Kidney (tissue), 14 donors: ENCODE data around the gene FER1L5. TPM values are rescaled to one million over a fixed set of nuclear protein-coding genes. Genes with fewer than 3 reads are reported as not detected.

Source experiments
- DNase-seq, 5 donors: peaks; one replicate each; pipeline ENCODE4 v3.0.0-alpha.2; 2013 to 2020
- FAIRE-seq: peaks from 2 replicates; lab custom pipeline; 2012; peaks lifted over from hg19 to GRCh38; lab: Jason Lieb, UNC
- H3K27ac ChIP-seq, 2 donors: one replicate each; pipeline ENCODE4 v1.7.0; 2013; ENCODE audit warnings: low read depth in 2 of 2, low read length in 2 of 2, inconsistent platforms in 1 of 2
- H3K27me3 ChIP-seq: one replicate; pipeline ENCODE4 v1.7.1; 2013; ENCODE audit warnings: low read length, inconsistent platforms; ENCODE audit not compliant: control insufficient read depth, insufficient read depth
- H3K36me3 ChIP-seq, 3 donors: one replicate each; pipeline versions ENCODE4 v1.7.0 to v1.7.1; 2013; ENCODE audit warnings: low read length in 3 of 3, control low read depth in 1 of 3, inconsistent platforms in 1 of 3; ENCODE audit not compliant: insufficient read depth in 3 of 3, control insufficient read depth in 2 of 3
- H3K4me1 ChIP-seq, 3 donors: one replicate each; pipeline versions ENCODE4 v1.7.0 to v1.7.1; 2013; ENCODE audit warnings: low read length in 3 of 3, inconsistent platforms in 1 of 3, low read depth in 1 of 3; ENCODE audit not compliant: control insufficient read depth in 2 of 3, insufficient read depth in 2 of 3
- H3K4me3 ChIP-seq, 3 donors: one replicate each; pipeline versions ENCODE4 v1.7.0 to v1.8.1; 2013; ENCODE audit warnings: low read length in 3 of 3, control low read depth in 1 of 3, inconsistent platforms in 1 of 3
- H3K9ac ChIP-seq, 3 donors: one replicate each; pipeline versions ENCODE4 v1.7.0 to v1.7.1; 2013; ENCODE audit warnings: low read length in 3 of 3, control low read depth in 1 of 3, inconsistent platforms in 1 of 3
- H3K9me3 ChIP-seq, 3 donors: one replicate each; pipeline versions ENCODE4 v1.7.0 to v1.7.1; 2013; ENCODE audit warnings: low read length in 3 of 3, control low read depth in 1 of 3, inconsistent platforms in 1 of 3; ENCODE audit not compliant: control insufficient read depth in 2 of 3, insufficient read depth in 1 of 3
- intact Hi-C: fragments of 100-400 bp; cut with DNase I; formaldehyde crosslinking; loops from one replicate; pipeline ENCODE4 v1.11.1; 2022
- polyA plus RNA-seq: library from polyadenylated mRNA; stranded (reverse); fragments of 350-450 nt; fragmentation: Illumina TruSeq; extraction: RNeasy Lipid Tissue Mini Kit (QIAGEN cat#74804); gene quantifications from one replicate; pipeline ENCODE4 v1.2.3, GENCODE V29; 2014; ENCODE audit warnings: low read depth, low replicate concordance; ENCODE audit not compliant: insufficient read depth
- total RNA-seq: library from RNA; stranded (reverse); fragmentation: NEBNext Ultra II Directional; extraction: Animal tissue kit (Norgen Biotek cat#: 25700); gene quantifications from one replicate; pipeline ENCODE4 v1.2.1, GENCODE V29; 2021
- TF ChIP-seq, protein P1 (sequence below): IDR thresholded peaks from 3 replicates; pipeline ENCODE4 v1.5.1; 2012; ENCODE audit warnings: mild to moderate bottlenecking, moderate library complexity, borderline replicate concordance; ENCODE audit not compliant: insufficient read depth; ENCODE audit errors: extremely low read depth
- donor health status: control.
- donor health status: control.
- donor health status: control.
- donor health status: control.
- donor health status: control.
- donor health status: DM: yes; HTN: yes; CAD: no.
- donor health status: Normal renal cell carcinoma (clear cell type).

Gene FER1L5
- total and polyA plus RNA-seq, 2 donors from 2014 or later, result 0.15 to 1.3 TPM

DNA sequence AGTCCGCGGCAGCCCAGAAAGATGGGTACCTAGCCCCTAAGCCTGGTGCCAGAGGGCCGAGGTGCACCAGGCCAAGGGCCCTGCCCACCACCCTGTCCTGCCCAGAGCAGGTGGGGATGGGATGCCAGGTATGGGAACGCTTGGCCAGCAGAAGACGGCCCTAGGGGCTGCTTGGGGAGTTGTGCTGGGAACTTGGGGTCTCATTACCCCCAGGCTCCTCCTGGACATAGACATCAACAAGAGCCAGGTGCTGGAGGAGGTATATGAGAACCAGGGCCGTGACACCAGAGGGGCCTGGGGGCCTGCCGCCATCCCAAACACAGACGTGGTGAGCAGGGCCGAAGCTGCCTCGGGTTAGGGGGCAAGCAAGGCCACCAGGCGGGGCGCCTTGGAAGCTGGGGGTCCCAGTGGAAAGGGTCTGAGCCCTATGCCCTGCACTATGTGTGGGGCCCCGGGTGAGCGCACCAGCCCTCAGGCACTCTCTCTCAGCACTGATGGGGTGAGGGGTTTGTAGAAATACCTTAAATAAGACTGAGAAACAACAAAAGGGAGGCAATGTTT, 46.9 kb downstream of the FER1L5 start:
- H3K9ac ChIP-seq, result no peak overlapping the region
- DNase-seq, result no peak
- H3K4me1 ChIP-seq, result no peaks in the 10 kb centered on the region
- no peaks in the 10 kb centered on the region for H3K27me3 ChIP-seq
- FAIRE-seq, result no peak
- no peaks in the 10 kb centered on the region for H3K36me3 ChIP-seq
- H3K27ac ChIP-seq, result no peak overlapping the region
- TF ChIP-seq, protein P1, sequence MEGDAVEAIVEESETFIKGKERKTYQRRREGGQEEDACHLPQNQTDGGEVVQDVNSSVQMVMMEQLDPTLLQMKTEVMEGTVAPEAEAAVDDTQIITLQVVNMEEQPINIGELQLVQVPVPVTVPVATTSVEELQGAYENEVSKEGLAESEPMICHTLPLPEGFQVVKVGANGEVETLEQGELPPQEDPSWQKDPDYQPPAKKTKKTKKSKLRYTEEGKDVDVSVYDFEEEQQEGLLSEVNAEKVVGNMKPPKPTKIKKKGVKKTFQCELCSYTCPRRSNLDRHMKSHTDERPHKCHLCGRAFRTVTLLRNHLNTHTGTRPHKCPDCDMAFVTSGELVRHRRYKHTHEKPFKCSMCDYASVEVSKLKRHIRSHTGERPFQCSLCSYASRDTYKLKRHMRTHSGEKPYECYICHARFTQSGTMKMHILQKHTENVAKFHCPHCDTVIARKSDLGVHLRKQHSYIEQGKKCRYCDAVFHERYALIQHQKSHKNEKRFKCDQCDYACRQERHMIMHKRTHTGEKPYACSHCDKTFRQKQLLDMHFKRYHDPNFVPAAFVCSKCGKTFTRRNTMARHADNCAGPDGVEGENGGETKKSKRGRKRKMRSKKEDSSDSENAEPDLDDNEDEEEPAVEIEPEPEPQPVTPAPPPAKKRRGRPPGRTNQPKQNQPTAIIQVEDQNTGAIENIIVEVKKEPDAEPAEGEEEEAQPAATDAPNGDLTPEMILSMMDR, result no peak
- intact Hi-C loops, result no loop called here
- no peaks in the 10 kb centered on the region for H3K9me3 ChIP-seq
- no peak overlapping the region for H3K4me3 ChIP-seq

DNA sequence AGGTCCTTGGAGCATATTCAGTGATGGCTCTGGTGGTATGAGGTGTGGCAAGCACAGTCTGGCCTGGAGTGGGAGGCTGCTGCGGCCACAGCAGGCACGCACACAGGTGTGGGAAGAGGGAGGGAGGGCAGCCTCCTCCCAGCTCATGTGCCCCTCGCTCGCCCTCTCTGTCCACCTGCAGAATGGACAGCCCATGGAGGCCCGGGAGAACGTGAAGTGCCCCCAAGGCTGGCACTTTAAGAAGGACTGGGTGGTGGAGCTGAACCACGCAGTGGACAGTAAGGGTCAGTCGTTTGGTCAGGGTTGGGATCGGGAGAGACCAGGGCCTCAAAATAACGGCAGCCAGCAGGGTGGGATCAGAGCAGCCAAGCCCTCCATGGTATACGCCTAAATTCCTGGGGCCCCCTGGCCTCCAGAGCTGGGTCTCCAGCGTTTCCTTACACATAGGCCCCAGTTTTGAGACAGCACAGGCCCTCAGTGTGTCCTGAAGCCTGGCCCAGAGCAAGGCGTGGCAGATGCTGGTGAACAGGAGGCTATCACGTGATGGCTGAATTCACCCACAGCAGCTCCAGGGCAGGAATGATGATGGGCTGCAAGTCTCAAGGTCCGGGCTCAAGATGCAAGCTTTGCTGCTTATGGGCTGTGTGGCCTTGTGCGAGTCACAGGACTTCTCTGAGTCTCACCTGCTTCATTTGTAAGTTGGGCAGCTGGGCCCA, 47.9 kb downstream of the FER1L5 start:
- TF ChIP-seq, protein P1, result no peak
- Histone ChIP-seq H3K4me1 (no peaks in the 10 kb centered on the region), H3K27me3 (no peaks in the 10 kb centered on the region), H3K36me3 (no peaks in the 10 kb centered on the region), H3K9me3 (no peaks in the 10 kb centered on the region), H3K4me3 (no peak overlapping the region), H3K27ac (no peak overlapping the region), H3K9ac (no peak overlapping the region)
- FAIRE-seq, result no peak
- no peak for DNase-seq
- intact Hi-C loops, result no loop called here

DNA sequence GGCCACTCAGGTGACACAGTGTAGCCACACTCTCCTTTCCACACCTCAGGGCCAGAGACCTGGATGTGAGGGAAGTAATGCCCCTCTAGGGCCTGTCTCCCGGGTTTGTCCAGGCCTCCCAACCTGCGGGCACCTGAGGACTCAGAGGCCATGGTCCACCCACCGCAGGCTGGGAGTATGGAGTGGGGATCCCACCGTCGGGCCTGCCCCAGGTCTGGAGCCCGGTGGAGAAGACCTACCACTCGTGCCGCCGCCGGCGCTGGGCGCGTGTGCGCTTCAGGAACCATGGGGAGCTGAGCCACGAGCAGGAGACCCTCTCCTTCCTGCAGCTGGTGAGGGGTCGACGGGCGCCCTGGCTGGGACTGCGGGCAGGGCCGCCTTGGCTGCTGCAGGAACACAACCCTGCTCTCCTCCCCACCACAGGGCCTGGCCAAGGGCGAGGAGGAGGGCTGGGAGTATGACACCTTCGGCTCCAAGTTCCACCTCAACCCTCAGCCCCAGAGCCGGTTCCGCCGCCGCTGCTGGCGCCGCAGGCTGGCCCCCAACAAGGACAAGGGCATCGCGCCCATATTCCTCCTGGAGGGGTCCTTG, 48.6 kb downstream of the FER1L5 start:
- TF ChIP-seq, protein P1, result no peak
- H3K4me3 ChIP-seq, result no peak overlapping the region
- no peak overlapping the region for H3K9ac ChIP-seq
- H3K27ac ChIP-seq, result no peak overlapping the region
- intact Hi-C loops, result no loop called here
- H3K27me3 ChIP-seq, result no peaks in the 10 kb centered on the region
- no peaks in the 10 kb centered on the region for H3K9me3 ChIP-seq
- FAIRE-seq (no peak), DNase-seq (no peak)
- no peaks in the 10 kb centered on the region for H3K4me1 ChIP-seq
- H3K36me3 ChIP-seq, result no peaks in the 10 kb centered on the region
